Measurements from ENCODE around the gene SPCS3.
A peak's percentile ranks its signal among the peaks of the same experiment; 100 is the strongest.
"Not testable (repeated sequence)": the region's sequence is repeated elsewhere in the genome, so short reads cannot be mapped to it uniquely, and the experiment has no call there.

Gene SPCS3

DNA sequence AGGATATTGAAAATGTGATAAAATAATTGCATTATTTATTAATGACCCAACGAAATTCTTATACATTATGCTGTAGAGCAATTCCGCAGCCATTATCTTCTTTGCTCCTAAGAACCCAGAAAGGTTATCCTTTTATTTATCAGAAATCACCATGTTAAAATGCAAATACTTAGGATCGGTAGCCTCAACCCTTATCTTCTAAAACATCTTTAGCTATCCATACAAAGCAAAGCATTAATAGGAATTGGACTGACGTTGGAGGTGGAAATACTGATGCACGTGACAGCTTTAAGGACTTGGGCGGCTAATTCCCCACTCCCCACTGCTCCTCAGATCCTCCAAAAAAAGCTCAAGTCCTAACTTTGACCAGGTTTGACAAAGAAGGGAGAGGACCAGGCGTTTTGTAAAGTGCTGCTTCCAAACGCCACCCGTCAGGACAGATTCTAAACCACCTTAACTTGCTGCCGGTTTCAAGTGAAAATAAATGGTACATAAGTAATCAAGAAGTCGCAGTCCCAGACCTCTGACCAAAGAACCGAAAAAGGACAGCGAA, 539 bp upstream of the SPCS3 start:
- TF ChIP-seq POLR2A (IDR thresholded peaks at IDR 0.05; ENCODE audit: low read length) (no peak), GATA1 (IDR thresholded peaks at IDR 0.05; ENCODE audit: low read depth, low read length) (no peak)
- no peak for DNase-seq

DNA sequence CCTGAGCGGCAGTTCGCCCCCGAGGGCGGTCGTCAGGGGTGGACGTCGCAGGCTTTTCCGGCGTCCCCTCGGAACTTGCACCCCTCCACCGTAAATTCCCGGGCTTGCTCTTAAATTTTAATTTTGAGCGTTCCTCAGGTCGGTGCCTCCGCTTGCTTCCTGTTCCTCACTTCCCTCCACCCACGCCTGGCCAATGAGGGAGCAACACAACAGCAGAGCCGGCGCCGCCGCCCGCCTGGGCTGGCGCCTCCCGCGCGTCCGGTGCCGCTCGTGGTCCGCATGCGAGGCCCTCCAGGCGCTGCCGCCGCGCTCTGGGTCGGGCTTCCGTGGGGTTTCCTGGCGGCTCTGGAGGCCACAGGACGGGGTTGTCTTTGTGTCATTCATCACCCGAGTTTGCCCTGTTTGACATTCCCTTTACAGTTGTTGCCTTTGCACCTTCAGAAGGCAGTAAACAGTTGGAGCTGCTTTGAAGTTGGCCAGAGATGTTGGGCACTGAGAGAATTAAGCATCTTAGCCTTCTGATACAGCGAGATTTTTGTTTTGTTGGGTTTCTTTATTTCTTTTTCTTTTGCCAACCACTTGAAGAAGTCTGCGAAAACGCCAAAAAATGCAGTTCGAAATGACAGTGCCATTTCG, 692 bp downstream of the SPCS3 start:
- DNase-seq: peak; percentile 84 to 89
- TF ChIP-seq POLR2A (IDR thresholded peaks at IDR 0.05; ENCODE audit: low read length) (no peak), GATA1 (IDR thresholded peaks at IDR 0.05; ENCODE audit: low read depth, low read length) (no peak)

DNA sequence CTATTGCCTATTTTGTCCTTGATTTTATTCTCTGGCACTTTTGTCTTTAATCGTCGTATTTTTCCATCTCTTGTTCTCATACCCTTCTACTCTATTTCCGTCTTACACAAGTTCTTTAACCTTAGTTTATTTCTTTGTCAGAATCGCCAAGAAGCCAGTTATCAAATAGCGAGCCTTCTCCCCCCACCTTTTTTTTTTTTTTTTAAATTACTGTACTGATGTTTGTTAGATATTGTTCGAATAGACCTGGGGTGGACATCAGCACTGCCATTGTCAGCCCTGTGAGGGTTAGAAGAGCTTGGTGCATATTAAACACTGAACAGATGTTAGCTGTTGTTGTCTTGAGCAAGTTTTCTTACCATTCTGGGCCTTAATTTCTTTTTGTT, 1.2 kb downstream of the SPCS3 start:
- peak; percentile 37 to 55 for DNase-seq
- TF ChIP-seq POLR2A (IDR thresholded peaks at IDR 0.05; ENCODE audit: low read length): no peak
- no peak for TF ChIP-seq GATA1 (IDR thresholded peaks at IDR 0.05; ENCODE audit: low read depth, low read length)

DNA sequence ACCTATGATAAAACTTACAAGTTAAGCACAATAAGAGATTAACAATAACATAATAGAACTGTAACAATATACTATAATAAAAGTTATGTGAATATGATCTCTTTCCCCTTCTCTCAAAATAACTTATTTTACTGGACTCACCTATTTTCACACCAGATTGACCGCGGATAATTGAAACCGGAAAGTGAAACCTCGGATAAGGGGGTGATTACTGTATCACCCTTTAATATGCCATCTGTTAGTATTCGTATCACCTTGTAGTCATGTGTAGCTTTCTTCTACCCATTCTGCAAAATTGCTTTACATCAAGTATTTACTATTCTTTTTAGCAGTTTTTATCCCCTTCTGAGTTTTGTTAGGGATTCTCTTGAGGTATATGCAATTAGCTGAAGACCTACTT, 1.8 kb downstream of the SPCS3 start:
- no peak for TF ChIP-seq POLR2A (IDR thresholded peaks at IDR 0.05; ENCODE audit: low read length)
- TF ChIP-seq GATA1 (IDR thresholded peaks at IDR 0.05; ENCODE audit: low read depth, low read length): no peak
- peak in 1 of 2 experiments; percentile 29 for DNase-seq

DNA sequence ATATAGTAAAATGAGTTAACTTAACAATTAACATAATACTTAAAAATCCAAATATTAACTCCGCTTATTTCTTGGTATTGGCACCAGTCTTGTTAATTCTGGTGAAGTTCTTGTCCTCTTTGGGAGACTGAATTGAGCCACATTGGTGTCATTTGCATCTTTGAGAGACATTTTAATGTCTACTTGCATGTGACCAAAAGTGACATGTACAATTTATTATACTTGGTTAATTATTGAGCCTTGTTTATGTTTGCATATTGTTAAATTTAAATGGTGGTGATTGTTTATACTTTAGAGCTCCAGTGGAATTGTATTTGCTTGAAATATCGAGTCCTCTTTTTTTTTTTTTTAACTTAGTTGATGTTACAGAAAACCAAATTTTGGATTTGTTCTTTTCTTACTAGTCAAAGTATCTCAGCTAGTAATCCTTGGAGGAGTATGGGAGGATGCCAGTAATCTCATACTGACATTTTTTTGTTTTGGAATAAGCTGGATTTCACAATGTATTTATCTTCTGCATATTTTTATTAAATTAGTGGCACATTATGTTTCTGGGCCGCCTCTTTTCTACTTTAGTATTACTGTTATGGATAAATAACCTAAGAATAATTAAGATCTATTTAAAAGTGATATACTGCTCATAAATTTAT, 3.9 kb downstream of the SPCS3 start:
- DNase-seq: no peak
- TF ChIP-seq GATA1 (IDR thresholded peaks at IDR 0.05; ENCODE audit: low read depth, low read length) (no peak), POLR2A (IDR thresholded peaks at IDR 0.05; ENCODE audit: low read length) (no peak)

DNA sequence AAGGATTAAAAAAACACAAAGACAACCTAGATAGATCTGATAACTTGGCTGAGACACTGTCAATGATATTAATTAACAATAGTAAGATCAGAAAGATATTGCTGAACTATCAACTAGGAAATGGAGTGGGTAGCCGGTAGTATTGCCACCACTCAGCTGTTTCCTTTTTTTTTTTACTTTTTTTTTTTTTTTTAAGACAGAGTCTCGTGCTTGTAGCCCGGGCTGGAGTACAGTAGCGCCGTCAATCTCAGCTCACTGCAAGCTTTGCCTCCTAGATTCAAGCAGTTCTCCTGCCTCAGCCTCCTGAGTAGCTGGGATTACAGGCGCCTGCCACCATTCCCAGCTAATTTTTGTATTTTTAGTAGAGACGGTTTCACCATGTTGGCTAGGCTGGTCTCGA, 5.1 kb downstream of the SPCS3 start:
- not testable (repeated sequence) for DNase-seq

DNA sequence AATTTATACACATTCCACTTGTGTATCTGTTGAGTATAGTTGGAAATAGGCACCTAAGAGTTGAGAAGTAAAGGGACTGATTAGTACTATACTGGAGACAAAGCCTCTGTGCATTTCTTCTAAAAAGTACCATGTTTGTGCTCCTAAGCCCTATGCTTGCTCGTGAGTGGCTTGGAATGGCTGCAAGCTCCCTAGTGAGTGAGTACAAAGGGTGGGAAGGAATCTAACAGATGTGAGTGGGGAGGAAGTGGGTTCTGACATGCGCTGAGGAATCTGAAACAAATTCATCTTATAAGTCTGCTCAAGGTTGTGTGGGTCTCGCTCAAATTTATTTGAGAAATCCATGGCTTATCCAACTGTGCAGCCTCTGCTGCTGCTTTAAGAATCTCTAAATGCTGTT, 13.3 kb downstream of the SPCS3 start:
- TF ChIP-seq POLR2A (IDR thresholded peaks at IDR 0.05; ENCODE audit: low read length): no peak
- no peak for TF ChIP-seq GATA1 (IDR thresholded peaks at IDR 0.05; ENCODE audit: low read depth, low read length)
- no peak for DNase-seq

DNA sequence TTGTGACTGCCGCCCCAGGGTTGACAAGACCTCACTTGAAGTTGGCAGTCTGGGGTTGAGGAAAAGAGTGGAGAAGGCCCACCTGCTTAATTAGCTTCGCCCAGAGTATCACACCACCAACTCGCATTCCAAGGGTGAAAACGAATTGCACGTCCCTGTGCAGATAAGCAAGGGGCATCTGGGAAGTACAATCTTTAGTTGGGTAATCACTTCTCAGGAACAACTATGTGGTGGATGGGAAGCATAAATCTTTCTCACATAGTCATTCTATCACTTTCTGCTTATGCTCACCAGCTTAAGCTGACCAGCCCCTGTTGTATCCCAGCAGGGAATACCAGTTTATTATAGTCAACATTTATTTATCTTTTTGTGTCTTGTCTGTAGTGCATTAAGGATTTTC, 14.3 kb downstream of the SPCS3 start:
- DNase-seq: no peak
- TF ChIP-seq GATA1 (IDR thresholded peaks at IDR 0.05; ENCODE audit: low read depth, low read length) (no peak), POLR2A (IDR thresholded peaks at IDR 0.05; ENCODE audit: low read length) (no peak)

DNA sequence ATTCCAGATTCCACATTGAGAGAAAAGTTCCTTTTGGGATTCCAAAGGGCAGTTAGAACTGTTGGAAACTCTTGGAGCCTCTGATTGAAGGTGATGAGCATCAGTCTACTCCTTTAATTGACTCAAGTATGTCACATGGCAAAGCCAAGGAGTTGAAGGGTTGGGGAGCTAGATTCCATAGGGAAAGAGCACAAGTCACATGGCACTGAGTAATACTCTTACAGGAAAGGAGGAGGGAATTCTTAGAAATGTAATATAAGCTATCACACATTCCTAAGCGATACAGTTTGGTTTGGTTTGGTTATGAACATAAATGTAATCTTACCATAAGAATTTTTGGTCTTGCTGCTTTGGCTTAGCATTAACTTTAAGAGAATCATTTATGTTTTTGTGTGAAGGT, 15.7 kb downstream of the SPCS3 start:
- TF ChIP-seq POLR2A (IDR thresholded peaks at IDR 0.05; ENCODE audit: low read length) (no peak), GATA1 (IDR thresholded peaks at IDR 0.05; ENCODE audit: low read depth, low read length) (no peak)
- DNase-seq: no peak

DNA sequence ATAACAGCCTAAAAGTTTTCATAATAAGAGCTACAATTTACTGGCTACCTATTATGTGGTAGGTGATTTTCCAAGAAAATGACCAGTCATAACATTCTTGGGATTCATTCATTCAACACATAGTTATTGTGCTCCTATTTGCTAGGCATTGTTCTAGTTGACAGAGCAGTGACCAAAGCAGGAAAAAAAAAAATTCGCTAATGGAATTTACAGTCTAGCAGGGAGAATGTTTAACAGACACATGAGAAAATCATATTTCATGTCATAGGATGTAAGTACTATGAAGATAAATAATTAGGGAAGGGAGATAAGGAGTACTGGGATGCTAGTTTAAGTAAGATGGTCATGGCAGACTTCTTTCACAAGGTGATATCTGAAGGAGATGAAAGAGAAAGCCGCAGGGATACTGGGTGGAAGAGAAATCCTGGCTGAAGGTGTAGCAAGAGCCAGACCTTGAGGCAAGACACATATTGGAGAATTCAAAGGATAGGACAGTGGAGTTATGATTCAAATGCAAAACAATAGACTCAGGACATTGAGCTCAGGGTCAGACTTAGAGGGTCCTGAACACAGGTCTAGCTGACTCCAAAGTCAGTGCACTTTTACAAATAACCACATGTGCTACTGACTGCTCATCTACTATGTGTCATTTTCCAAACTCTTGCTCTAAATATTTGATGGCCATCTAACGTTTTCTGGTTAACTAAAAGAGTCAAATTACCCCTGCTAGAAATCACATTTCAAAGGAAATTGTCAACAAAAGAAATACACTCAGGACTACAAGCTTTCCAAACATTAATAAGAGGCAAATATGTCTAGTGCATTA, 20.4 kb downstream of the SPCS3 start:
- DNase-seq: no peak
- TF ChIP-seq GATA1 (IDR thresholded peaks at IDR 0.05; ENCODE audit: low read depth, low read length) (no peak), POLR2A (IDR thresholded peaks at IDR 0.05; ENCODE audit: low read length) (no peak)

DNA sequence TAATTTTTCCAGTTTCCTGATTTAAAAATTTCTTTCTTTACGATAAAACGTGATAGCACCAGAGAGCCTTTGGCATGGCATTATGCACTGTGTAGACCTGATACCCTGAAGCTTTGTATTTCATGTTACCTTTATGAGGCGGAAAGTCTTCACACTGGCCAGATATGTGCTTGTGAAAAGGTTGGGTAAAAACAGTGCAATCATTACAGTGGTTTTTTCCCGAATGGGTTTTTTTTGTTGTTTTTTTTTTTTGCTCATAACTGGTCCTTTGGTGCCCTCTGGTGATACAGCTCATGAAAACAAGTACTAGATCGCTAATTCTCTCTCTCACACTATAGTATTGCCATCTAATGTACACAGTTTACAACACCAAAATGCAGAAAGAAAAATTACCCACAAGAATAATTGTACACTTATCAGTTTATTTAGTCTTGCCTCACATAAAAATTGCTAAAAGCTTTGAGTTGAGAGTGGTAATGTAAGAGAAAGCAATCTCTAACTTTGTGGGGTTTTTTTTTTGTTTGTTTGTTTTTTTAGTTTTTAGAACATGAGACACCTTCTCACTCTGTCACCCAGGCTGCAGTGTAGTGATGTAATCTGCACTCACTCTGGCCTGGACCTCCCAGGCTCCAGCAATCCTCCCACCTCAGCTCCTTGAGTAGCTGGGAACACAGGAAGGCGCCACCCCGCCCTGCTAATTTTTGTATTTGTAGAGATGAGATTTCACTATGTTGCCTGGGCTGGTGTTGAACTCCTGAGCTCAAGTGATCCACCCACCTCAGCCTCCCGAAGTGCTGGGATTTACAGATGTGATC, 21.3 kb downstream of the SPCS3 start:
- TF ChIP-seq GATA1 (IDR thresholded peaks at IDR 0.05; ENCODE audit: low read depth, low read length) (no peak), POLR2A (IDR thresholded peaks at IDR 0.05; ENCODE audit: low read length) (no peak)
- peak; percentile 39 to 66 for DNase-seq

DNA sequence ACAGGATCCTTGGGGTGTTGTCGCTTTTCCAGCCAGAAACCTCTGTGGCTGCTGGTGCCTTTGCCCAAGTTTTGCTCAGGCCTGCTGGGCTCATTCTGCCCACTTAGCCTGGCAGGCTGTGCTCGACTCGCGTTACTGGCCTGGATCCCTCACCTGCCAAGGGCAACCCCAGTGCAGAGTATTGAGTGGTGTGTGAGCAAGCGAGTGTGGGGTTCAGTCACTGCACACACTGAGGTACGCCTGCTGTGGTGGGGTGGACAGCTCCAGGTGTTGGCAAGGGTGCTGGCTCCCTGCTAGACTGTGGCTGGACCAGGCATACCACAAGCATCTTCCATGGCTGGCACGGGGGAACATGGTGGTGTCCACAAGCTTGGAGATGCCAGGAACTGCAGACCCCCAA, 22.6 kb downstream of the SPCS3 start:
- no peak for DNase-seq
- TF ChIP-seq POLR2A (IDR thresholded peaks at IDR 0.05; ENCODE audit: low read length) (no peak), GATA1 (IDR thresholded peaks at IDR 0.05; ENCODE audit: low read depth, low read length) (no peak)

DNA sequence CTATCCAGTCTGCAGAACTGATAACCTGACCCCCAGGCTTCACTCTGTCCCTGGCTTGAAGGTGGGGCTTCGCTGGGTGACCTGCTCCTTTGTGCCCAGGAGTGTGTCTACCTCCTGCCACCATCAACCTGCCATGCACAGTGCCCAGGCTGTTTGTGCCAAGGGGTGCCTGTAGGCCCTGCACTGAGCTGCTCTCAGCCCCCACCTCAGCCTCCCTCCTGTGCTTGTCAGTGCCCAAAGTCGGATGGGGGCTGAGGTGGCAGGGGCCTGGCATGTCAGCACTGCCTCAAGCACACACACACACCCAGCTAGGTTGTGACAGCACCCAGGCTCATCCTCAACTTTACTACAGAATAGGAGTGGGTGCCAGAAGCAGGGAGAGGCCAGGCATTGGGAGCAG, 23.5 kb downstream of the SPCS3 start:
- DNase-seq: no peak
- TF ChIP-seq GATA1 (IDR thresholded peaks at IDR 0.05; ENCODE audit: low read depth, low read length) (no peak), POLR2A (IDR thresholded peaks at IDR 0.05; ENCODE audit: low read length) (no peak)

DNA sequence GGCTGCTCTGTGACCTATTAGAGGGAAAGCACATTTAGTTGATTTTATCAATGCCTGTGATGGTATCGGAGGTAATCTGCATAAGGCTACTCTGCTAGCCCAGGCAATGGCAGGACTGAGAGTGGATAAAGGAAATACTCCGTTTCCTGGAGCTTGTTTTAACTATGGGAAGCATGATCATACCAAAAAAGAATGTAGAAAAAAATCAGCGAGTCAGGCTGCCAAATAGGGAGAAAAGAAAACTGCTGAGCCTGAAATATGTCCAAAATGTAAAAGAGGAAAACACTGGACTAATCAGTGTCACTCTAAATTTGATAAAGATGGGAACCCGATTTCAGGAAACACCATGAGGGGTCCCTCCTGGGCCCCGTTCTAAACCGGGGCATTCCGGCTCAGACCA, 25.6 kb downstream of the SPCS3 start:
- not testable (repeated sequence) for DNase-seq

DNA sequence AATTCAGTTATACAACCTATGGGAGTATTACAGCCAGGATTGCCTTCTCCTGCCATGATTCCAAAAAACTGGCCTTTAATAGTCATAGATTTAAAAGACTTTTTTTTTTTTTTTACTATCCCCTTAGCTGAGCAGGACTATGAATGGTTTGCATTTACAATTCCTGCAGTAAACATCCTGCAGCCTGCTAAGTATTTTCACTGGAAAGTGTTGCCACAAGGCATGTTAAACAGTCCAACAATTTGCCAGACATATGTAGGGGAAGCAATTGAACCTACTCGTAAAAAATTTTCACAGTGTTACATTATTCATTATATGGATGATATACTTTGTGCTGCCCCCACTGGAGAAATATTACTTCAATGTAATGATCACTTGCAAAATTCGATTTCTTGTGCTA, 27.1 kb downstream of the SPCS3 start:
- DNase-seq: not testable (repeated sequence)
